Left ventricle myocardium superior (tissue), 1 donor: Measurements from ENCODE around the gene PHACTR1. TPM values are rescaled to one million over a fixed set of nuclear protein-coding genes. Genes with fewer than 3 reads are reported as not detected.

Source experiments
- ATAC-seq: fragments of 200-7000 bp; cut with Tn5 transposase; one replicate; pipeline ENCODE4 v1.9.1; 2020; ENCODE audit warnings: mild to moderate bottlenecking, moderate library complexity
- DNase-seq: peaks from one replicate; pipeline ENCODE4 v3.0.0-alpha.2; 2020
- intact Hi-C: fragments of 100-400 bp; cut with micrococcal nuclease; formaldehyde crosslinking; loops from one replicate; pipeline ENCODE4 v1.11.0; 2022
- total RNA-seq: library from RNA; stranded (reverse); fragmentation: NEBNext Ultra II Directional; extraction: Animal tissue kit (Norgen Biotek cat#: 25700); gene quantifications from one replicate; pipeline ENCODE4 v1.2.1, GENCODE V29; 2021
- donor health status: DM: no; HTN: yes; CAD: no; lungs with severe emphysema.

Gene PHACTR1
- total RNA-seq, 1 donor from 2014 or later = 124 TPM

DNA sequence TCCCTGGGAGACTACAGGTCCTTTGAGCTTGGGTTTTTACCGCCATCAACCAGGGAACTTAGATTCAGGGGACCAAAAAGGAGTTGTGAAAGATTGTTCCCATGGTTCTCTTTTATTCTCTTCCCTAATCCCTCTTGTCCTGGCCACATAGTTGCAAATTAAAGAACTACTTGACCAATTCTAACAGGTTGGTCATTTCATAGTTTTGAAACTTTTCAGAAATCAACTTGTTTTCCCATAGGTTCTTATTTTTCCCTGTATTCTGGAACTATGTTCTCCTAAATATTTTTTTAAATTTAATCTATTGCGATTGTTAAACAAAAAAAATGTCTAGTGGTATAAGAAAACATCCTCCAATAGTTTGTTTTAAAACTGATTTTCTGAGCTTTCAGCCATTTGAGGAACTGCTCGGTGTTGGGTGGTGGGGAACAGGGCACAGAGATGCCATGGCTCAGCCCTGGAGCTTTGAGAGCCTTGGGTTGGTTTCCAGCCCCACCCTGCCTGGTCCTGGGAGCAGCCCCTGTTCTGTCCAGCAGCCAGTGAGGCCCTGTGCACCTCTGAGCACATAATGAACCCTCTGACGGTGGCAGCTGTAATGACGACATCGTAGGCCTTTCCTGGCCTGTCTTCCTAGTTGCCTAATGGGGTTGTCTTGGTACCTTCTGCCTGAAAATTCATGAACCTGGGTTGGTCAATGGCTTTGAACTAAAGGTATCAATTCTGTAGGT, 558.3 kb downstream of the PHACTR1 start:
- intact Hi-C loops = no loop called here
- ATAC-seq (no peak), DNase-seq (no peak)

DNA sequence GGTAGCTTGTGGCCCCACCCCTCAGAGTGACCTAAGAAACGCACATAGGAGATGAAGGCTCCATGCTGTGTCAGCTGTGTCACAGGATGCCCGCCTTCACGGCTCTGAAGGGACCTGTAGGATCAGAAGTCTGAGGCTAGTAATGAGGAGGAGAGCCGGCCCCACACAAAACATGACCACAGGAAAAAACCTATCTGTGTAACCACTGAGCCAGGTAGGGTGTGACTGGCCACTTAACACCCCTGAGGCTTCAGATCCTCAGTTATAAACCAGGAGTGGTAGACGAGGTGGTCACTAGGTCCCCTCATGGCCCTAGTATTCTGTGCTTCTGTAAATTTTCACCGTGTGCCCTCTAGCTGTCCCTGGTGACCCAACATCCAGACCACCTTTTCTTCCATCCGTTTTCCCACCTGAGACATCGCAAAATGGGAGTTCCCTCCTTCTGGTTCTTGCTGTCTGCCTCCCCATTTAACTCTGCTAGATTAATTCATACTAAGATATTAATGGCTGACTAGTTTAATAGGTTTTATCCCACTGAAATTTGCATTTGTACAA, 558.9 kb downstream of the PHACTR1 start:
- DNase-seq (no peak), ATAC-seq (no peak)
- intact Hi-C loops = no loop called here

DNA sequence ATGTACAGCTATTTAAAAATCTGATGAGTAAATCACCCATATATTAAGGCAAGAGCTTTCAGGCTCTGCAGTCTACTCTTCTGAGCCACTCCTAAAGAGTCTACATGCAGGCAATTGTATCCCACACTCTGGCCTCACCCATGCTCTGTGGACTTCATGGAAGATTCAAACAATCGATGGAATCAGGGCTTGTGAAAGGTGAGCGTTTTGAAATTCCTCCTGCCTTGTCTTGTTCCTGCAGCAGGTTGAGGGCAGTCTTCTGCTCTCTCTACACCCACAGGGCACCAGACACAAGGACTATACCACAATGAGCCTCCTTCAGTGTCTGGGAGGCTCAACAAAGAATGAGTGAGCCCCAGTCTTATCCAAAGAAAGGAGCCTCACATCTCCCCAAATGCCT, 560.7 kb downstream of the PHACTR1 start:
- ATAC-seq (no peak), DNase-seq (no peak)
- intact Hi-C loops = no loop called here

DNA sequence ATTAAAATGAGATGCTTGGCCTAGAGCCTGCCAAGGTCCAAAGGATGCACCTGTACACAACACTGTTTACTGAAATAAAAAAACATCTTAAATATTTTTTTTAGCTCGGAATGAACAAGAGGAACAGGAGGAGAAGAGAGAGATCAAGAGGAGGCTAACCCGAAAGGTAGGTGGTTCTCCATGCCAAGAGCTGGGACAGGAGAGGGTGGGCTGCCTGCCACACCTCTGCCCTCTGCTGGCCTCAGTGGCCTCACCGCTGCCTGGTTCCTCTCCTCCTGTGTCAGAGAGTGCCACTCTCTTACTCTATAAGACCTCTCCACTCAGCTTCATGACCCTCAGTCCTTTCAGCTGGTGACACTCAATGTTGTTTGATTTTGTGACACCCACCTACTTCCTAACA, 561.6 kb downstream of the PHACTR1 start:
- ATAC-seq (peak; percentile 60), DNase-seq (peak; percentile 48)
- intact Hi-C loops = no loop called here

DNA sequence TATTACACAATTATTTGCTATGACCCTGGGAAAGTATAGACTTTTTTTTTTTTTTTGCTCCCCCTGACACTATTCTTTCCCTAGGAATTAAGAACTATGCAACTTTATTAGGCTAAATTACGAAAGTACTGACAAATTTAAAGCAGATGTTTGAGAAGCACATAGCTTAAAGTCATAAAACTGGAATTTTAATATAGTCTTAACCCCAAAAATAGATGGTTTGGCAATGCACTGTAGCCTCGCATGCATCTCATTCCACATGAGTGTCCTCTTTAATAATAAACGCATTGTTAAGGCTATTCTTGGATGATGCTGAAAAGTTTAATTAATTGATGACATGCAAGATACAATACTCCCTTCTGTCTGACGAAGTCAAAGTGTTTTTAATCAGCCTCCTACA, 562.4 kb downstream of the PHACTR1 start:
- no peak for DNase-seq
- intact Hi-C loops = no loop called here
- ATAC-seq = no peak

DNA sequence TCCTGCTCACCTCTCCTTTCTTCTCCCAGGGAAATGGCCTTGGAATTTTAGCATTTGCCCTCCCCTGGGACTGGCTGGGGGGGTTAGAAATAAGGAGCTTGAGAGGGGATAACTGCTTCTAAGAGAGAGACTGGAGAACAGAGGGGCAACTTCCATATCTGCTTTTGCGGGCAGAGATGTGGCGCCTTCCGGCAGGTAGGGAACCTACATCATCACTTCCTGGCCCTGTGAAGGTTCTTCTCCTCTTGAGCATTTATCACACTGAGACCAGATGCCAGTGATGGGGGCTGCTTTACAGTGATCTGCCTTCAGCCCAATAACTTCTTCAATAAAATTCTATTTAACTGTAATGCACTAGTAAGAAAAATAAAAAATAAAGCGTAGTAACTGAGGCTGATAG, 563.7 kb downstream of the PHACTR1 start:
- DNase-seq (no peak), ATAC-seq (no peak)
- intact Hi-C loops = no loop called here

DNA sequence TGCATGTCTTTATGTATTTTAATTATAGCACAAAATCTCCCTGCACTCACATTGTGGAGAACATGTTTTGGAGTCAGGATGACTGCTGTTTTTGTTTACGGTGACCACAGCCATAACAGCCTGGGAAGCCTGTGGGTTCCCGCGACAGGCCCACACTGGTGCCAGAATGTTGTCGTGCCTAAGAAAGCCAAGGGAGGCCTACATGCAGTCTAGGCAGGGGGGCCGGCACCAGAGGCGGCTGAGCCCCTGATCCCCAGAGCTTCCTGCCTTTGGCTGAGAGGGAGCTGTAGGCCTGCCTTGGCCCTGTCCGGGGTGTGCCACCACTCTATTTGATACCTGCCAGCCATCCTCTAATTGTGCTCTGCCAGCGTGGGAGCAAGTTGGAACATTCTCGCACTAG, 565.1 kb downstream of the PHACTR1 start:
- intact Hi-C loops = no loop called here
- DNase-seq = no peak
- ATAC-seq = no peak

DNA sequence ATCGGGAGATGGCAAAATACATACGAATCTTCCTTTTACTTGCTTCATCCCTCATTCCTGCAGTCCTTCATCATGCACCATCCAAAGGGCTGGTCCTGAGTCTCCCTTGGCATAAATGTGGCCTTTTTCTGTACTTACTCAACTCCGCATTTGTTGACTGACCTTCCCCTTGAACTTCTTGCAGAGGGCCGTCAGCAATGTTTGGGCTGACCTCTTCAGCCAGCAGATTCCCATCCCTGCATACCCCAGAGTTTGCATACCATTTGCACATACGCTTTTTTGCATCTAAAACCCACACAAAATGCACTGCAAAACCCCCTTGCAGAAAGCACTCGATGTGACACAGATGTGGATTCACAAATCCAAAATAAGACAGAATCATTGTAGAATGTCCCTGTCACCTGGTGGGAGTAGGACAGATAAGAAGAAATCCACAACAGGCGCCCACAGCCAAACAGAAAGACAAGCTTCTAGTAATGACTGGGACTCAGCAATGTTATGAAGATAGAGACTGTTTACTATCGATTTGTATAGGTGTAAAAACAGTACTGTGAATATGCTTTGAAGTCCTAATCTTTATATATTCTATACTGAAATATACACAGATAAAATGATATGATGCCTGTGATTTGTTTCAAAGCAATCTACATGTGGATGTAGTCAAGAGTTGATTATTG, 566.0 kb downstream of the PHACTR1 start:
- intact Hi-C loops = no loop called here
- DNase-seq (no peak), ATAC-seq (no peak)

DNA sequence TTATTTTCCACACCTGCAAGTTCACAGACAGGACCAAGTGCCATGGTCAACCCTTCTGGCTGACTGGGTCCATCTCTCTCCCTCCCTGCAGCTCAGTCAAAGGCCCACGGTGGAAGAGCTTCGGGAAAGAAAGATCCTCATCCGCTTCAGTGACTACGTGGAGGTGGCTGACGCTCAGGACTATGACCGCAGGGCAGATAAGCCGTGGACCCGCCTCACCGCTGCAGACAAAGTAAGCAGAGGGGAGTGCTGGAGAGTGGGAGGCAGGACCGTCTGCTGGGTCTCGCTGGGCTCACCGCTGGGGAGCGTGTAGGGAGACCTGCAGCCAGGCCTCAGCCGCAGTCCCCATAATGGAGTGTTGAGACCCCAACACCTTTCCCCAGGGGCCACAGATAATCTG, 566.8 kb downstream of the PHACTR1 start:
- ATAC-seq (no peak), DNase-seq (no peak)
- intact Hi-C loops = no loop called here

DNA sequence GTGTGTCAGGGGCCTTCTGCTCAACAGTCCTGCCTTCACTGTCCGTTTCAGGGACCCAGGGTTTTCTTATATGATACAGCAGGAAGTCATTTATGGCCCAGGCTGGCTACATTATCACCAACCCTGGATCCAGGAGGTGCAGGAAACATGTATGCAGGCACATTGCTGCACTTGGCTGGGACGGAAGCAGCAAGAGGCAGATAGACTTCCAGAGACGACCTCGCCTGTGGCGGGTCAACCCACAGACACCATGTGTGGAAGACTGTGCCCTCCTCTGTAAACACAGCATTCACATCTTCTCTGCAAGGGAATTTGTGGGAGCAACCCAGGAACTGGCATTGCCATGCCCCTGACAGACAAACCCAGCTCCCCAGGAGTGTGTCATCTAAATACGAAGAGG, 568.1 kb downstream of the PHACTR1 start:
- ATAC-seq = no peak
- intact Hi-C loops = no loop called here
- no peak for DNase-seq

DNA sequence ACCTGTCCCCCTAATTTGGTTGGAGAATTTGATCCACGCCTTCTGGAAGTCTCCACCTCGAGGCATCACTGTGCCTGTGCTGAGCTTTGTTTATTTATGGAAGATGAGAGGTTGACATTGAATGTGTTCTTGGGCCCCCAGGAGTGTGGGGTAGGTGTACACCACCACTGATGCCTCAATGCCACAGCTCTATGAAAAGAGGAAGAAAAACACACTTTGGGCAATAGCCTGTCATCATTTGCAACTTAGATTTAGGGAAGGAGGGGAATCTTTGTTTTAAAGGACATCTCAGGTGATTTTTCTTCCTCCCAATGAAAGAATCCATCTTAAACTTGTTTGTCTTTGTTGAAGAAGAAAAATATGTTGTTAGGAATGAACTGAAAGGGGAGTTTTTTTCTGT, 569.1 kb downstream of the PHACTR1 start:
- intact Hi-C loops = no loop called here
- DNase-seq = no peak
- no peak for ATAC-seq

DNA sequence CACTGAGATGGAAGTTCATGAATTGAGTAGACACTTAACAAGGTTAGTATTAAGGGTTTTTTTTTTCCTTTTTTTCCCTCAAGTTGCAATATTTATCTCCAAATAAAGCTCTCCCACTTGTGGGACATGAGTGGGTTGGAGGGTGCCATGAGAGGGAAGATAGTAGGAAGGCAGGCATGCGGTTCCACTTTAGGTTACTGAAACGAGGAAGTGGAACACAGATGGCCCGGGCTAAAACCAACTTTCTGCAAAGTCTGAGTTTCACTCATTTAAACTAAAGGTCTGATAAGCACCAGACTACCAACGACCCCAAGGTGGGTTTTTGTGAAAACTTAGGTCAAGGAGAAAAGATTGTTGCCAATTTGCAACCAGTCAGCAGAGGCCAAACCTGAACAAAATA, 569.6 kb downstream of the PHACTR1 start:
- intact Hi-C loops = no loop called here
- DNase-seq (no peak), ATAC-seq (no peak)

DNA sequence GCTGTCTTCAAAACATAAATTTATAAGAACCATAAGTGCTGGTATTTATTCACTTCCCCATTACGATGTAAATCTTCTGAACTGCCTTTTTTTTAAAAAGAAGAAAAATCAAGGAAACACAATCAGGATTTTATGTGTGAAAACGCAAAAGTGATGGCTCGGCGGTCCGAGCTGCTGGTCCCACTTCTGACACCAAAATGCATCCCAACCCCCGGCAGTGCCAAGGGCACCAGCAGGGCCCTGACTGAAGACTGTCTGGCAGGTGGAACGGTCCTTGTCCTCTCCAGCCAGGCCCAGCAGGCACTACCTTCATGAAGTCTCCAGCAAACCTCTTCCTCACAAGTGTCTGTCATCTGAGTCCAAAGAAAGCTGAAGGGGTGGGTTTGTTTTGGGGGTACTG, 570.5 kb downstream of the PHACTR1 start:
- DNase-seq = no peak
- no peak for ATAC-seq
- intact Hi-C loops = no loop called here

DNA sequence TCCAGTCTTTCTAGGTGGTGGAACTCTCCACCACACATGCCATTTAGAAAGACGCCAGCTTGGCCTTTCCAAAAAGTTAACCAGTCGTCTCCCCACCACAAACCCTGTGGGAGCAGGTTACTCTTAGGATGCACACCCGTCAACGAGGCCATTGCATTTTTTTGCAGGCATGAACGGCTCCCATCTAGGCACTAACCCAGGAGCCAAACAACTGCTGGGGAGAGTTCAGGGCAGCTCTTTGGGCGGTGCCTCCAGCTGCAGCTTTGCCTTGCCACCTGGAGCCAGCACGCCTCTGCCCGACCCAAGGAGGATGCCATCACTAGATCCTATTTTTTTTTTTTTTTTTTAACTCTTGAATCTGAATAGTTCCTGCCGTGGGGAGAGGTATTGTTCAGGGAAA, 571.9 kb downstream of the PHACTR1 start:
- no peak for ATAC-seq
- intact Hi-C loops = no loop called here

DNA sequence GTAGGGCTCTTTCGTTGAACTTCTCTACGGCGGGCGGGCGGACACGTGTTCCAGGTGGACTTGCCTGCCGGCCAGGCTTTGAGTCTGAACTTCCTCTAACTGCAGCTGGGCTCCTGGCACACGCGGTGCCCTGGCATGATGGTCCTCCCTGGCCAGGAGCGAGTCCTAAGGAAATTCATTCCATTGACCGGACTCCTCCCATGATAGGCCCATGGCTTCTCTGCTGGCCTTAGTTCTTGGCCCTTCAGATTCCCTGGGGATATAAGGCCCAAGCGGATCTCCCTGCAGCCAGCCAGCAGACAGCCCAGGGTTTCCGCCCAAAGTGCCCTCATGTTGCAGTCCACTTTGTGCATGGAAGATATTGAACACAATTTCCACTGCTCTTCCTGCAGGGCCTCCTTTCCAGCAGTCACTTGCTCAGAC, 572.4 kb downstream of the PHACTR1 start:
- DNase-seq = no peak
- ATAC-seq = peak; percentile 13
- intact Hi-C loops = no loop called here

More for the DNA sequence above, 571.9 kb downstream of the PHACTR1 start:
- no peak for DNase-seq

DNA sequence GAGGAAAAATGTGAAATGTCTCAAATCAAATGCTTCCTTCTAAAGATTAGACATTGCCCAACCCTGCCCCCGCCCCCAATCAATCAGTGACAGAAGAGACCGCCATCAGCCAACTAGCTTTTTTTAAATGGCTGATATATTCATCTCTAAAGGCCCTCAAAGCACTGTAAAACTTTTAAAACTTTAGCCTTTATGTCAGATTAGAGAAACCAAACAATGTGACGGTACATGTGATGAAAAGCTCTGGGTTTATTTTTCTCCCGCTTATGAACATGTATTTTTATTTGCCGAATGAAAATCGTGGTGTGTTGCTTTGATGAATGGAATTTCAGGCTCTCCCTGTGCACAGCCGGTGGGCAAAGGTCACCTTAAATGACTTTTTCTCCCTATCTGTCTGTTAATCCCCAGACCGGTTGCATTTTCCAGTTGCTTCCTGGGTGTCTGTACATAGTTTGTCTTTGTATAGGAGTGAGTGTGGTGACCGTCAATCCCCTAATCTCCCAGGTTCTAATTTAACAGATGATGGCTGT, 573.3 kb downstream of the PHACTR1 start:
- ATAC-seq (no peak), DNase-seq (no peak)
- intact Hi-C loops = no loop called here

DNA sequence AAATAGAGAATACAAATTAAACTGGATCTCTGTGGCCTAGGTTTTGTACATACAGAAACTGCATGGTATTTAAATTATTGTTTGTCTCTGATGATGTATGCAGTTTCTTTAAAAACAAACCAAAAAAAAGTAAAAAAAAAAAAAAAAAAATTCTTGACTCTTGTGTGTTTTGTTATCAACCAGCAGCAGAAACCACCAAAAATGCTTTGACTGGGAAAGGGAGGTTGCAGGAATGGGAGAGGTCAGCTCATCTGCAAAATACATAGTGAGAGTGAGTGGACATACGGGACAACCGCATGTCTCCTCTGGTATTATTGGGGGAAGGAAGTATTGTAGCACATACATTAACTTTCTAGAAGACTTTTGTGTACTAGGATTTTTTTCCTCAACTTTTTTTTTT, 573.8 kb downstream of the PHACTR1 start:
- no peak for DNase-seq
- no peak for ATAC-seq
- intact Hi-C loops = no loop called here

DNA sequence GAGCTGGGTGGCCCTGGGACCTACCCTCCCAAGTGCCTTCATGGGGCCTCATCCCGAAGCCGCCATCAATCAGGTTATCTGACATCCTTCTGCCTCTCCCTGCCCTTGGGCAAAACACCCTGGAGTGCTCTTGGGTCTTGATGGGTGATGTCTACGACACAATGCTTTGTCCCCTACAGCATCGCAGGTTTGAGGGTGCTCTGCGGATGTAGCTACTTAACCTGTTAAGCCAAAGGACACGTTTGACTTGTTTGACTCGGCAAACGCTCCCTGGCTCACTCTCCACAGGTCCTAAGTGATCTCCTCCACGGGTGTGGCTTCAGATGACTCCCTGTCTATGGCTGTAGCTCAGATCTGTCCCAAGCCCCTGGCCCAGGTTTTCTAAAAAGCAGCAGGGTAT, 576.2 kb downstream of the PHACTR1 start:
- intact Hi-C loops = no loop called here
- DNase-seq (no peak), ATAC-seq (no peak)

DNA sequence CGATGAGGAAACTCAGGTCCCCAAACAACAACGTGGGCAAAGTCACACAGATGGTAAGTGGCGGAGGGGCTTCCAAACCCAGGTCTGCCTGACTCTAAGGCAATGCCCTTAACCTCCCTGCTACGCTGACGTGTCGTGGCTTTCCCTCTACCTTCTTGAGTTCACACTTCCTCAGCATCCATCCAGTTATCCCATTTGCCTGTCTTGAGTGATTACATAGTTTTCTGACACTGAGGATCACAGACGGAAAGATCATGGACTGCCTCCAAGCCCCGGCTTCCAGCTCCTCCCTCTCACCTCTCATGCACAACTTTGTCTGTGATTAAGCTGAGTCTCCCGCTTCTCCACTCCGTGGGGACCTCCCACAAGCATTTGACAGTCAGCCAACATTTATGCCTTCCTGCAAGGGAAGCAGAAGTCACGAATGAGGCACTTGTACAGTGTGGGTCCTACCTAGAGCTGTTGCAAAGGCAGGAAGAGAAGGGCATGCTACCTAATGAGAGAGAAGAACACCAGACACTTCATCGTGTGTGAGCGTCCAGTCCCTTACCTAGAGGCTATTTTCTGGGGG, 578.0 kb downstream of the PHACTR1 start:
- ATAC-seq = no peak
- DNase-seq = no peak
- intact Hi-C loops = no loop called here

DNA sequence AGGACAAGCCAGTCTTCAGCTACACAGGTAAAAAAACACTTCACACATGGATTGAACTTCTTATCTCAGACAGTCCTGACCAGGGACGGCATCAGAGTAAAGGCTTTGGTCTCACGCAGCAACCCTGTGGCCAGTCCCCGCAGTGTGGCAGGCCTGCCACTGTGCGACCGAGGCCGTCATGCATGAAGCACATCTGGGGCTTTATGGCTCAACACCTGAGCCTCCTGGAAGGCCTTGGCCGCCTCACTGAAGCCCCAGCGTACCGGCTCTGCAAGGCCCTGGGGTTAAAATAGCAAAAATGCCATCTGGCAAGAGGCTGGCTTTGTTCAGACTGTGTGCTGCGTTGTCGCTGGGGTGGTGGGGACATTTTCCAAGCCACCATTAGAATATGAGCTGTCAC, 579.0 kb downstream of the PHACTR1 start:
- DNase-seq (no peak), ATAC-seq (no peak)
- intact Hi-C loops = no loop called here
